ENCODE results near the gene FREM2. TPM values are rescaled to one million over a fixed set of nuclear protein-coding genes. Genes with fewer than 3 reads are reported as not detected.

Gene FREM2
- total and polyA plus RNA-seq, 2 donors (not counting 3 experiments of a cell fraction or from before 2014, with no cell fraction given): under 0.01 TPM; not detected in 1

DNA sequence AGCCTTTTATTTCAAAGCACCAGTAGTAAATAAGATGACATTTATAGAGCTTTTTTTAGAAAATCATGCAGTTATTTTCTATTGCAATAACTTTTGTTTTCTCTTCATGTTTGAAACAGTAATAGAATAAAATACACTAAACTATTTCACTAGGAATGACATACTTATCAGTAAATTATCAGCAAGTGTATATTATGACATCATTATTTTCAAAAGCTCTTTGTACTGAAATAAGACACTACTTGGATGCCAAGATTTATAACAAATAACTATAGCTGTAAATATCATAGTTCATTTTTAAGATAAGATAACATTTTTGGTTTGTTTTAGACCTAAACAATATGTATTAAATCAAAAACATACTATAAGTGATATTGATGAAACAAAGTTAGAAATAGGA, 246.9 kb downstream of the FREM2 start:
- Histone ChIP-seq H3K9me3 (replicated peaks; ENCODE audit: control insufficient read depth, insufficient read depth, low read length) (no peaks in the 10 kb centered on the region), H3K9ac (replicated peaks; ENCODE audit: extremely low read depth, insufficient read depth, low read length) (no peak overlapping the region), H3K36me3 (ENCODE audit: control insufficient read depth in 2 of 2, extremely low read depth in 1 of 2, insufficient read depth in 2 of 2, low read length in 2 of 2) (no peaks in the 10 kb centered on the region), H3K4me2 (ENCODE audit: insufficient read depth, low read length) (no peak overlapping the region), H3K9me1 (replicated peaks; ENCODE audit: control insufficient read depth, extremely low read depth, insufficient read depth, low read length) (no peaks in the 10 kb centered on the region), H3K27me3 (ENCODE audit: control insufficient read depth in 2 of 2, insufficient read depth in 2 of 2, low read length in 2 of 2) (no peaks in the 10 kb centered on the region), H3K4me1 (ENCODE audit: control insufficient read depth, extremely low read depth, insufficient read depth, low read length) (no peaks in the 10 kb centered on the region), H3K4me3 (replicated peaks in 1 of 3; ENCODE audit: insufficient read depth in 1 of 3, low read depth in 1 of 3, low read length in 3 of 3) (no peak overlapping the region), H3K27ac (ENCODE audit: insufficient read depth, low read depth, low read length) (no peak overlapping the region), H2AFZ (ENCODE audit: low read depth, low read length) (no peak overlapping the region), H3K79me2 (ENCODE audit: control insufficient read depth, insufficient read depth, low read length) (no peaks in the 10 kb centered on the region), H4K20me1 (replicated peaks; ENCODE audit: control insufficient read depth, extremely low read depth, insufficient read depth, low read length) (no peaks in the 10 kb centered on the region)
- POLR2A ChIA-PET: no interaction called here
- dilution Hi-C loops (cut with MboI; ENCODE audit: extremely low pct_ligation_motif_present, low sequenced_read_pairs) (no loop called here), intact Hi-C loops (cut with micrococcal nuclease) (no loop called here)
- CTCF ChIA-PET: interaction anchor here (1.0 kb wide), 1 partner anchor 83 kb away, joined by 3 read pairs; no protein-coding TSS in a partner anchor
- TF ChIP-seq JUN (IDR thresholded peaks at IDR 0.05; ENCODE audit: borderline replicate concordance, insufficient read depth, insufficient read length, low read depth) (no peak), POLR2AphosphoS5 (IDR thresholded peaks at IDR 0.05; ENCODE audit: insufficient read depth, low read depth, low read length) (no peak), MYC (IDR thresholded peaks at IDR 0.05; ENCODE audit: low read depth, low read length) (no peak), POLR2A (IDR thresholded peaks at IDR 0.05; ENCODE audit: low read depth, low read length) (no peak), GATA2 (IDR thresholded peaks at IDR 0.05; ENCODE audit: insufficient read depth, insufficient read length, low read depth, low read length) (no peak), EZH2 (IDR thresholded peaks at IDR 0.05; ENCODE audit: borderline replicate concordance, low read depth, low read length, severe bottlenecking) (no peak)
- TF ChIP-seq, protein P1, sequence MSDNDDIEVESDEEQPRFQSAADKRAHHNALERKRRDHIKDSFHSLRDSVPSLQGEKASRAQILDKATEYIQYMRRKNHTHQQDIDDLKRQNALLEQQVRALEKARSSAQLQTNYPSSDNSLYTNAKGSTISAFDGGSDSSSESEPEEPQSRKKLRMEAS (IDR thresholded peaks at IDR 0.05; ENCODE audit: insufficient read depth, insufficient read length): no peak
- no peak for FAIRE-seq
- DNase-seq (ENCODE audit: low read depth, low spot score): no peak
- no TSS peak for BruUV-seq (replicated peaks)

Small RNA genes lying within 50 kb of the gene (small RNA-seq; reads per million reads assigned to genes)
- gene PLA2G12AP2 (ENCODE audit: insufficient read depth, insufficient read length, low read depth, low replicate concordance) (not detected), gene RNU6-56P (ENCODE audit: insufficient read depth, insufficient read length, low read depth, low replicate concordance) (not detected)

All from endothelial cell of umbilical vein (primary cell).